Esophagus squamous epithelium (tissue), 4 donors: ENCODE results near the gene BAG5.
A peak's percentile ranks its signal among the peaks of the same experiment; 100 is the strongest.

ENCODE experiments used
- CTCF ChIP-seq, 6 experiments: fragments of 450-650 bp in 4 of 6; fragments of 200-600 bp in 2 of 6; sonication (generic) in 2 of 6; IDR thresholded peaks; one replicate each; pipeline ENCODE4 v1.5.1; 2016 to 2019; ENCODE audit warnings: antibody characterized with exemption in 6 of 6, mild to moderate bottlenecking in 4 of 6, moderate library complexity in 4 of 6
- POLR2A ChIP-seq, 4 donors: fragments of 450-650 bp; IDR thresholded peaks; one replicate each; pipeline ENCODE4 v1.6.1; 2017; ENCODE audit warnings: antibody characterized with exemption in 4 of 4, mild to moderate bottlenecking in 4 of 4, moderate library complexity in 3 of 4

DNA sequence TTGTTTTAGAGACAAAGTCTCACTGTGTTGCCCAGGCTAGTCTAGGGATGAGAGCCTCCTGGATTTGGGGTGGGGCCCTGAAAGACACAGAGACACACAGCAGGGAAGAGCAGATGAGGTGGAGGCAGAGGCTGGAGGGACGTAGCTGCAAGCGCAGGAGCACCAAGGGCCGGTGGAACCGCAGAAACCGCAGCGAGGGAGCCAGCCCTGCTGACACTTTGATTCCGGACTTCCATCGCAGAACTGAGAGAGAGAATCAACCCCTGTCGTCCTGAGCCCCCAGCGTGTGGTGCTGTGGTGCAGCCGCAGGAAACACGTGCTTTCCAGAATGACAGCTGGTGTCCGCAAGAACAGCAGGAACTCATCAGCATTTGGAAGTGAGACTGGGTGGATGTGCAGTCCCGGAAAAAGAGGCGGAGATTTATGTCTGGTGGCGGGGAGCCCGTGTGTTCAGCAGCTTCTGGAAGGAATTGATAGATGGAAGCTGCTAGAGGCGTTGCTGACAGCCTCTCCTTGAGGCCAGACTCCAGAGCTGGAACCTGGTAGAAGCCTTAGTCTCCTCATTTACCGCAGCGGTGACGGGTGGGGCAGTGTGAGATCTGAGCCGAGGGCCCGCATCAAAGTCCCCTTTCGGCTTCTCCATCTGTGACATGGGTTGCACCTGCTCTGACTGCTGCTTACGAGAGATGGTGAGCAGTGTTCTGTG is 44.7 kb upstream of the BAG5 start:
- TF ChIP-seq CTCF (IDR thresholded peaks at IDR 0.05) (peak in 2 of 6 experiments; percentile 15 to 20), POLR2A (IDR thresholded peaks at IDR 0.05) (no peak)
